ENCODE measurements around the gene ITGB8. TPM values are rescaled to one million over a fixed set of nuclear protein-coding genes. Genes with fewer than 3 reads are reported as not detected.

ITGB8 gene
- not detected for polyA plus RNA-seq

DNA sequence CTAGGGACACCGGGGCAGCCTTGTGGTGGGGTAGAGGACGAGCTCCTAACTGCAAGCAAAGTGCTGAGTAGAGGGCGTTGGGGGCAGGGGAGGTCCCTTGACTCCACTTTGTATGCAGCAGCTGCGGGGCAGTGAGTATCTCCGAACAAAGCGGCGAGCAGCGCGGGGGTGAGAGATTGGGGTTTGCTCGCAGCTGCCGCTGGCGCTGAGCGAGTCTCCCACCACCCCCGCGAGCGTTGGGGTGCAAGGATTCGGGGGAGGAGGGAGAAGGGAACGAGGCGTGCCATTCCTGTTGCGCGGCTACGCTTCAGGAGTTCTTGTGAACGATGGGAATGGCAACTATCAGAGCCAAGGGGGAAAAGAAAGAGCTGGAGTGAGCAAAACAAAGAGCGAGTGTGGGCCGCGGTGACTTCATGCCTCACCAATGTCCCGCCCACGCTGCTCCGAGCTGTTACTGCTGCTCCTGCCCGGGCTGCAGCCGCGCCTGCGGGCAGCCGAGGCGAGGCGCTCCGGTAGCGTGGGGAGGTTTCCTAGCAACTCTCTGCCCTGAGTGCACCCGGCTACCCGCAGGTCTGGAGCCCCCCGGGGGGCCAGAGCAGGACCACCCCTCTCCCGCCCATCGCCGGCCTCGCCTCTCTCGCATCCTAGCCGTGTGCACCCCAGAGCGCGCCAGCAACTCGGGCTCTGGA lies at the start of gene ITGB8:
Gene ITGB8 (plus strand): TSS at position 662 of the 689 bp plus-strand sequence. CDS start 907 bp downstream, outside the sequence.
- Mint-ChIP-seq H3K27me3 (ENCODE audit: low read depth in 3 of 3) (peaks cover 9 to 30% (median 11%) of the 10 kb centered on the region in 3 donors), H3K4me1 (peaks cover 14 to 26% of the 10 kb centered on the region in 2 donors), H3K27ac (peak within 1 kb of the TSS in 1 of 6 donors; percentile 74), H3K36me3 (no peaks in the 10 kb centered on the region), H3K4me3 (peak within 1 kb of the TSS; percentile 71 to 82 (median 79)), H3K9me3 (peaks cover 0 to 6% (median 1%) of the 10 kb centered on the region in 6 donors)
- peak in 2 of 3 donors; percentile 5 to 15 for DNase-seq

DNA sequence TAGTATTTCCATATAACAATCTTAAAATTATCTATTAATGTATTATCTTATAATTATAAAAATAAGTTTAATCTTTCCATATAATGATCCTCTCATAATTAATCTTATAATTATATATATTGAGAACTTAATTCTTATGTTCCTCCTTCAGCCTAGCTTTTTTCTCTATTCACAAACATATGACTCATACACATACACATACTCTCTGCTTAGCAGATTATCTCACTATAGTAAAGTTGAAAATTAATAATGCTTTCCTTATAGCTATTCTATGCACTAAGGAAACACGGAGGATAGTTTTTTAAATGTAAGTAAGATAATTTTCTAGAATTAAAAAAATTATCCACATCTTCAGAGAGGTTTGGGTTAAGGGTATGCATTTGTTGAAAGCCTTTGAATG lies 47.7 kb upstream of the ITGB8 start:
- Mint-ChIP-seq H3K27ac (no peak overlapping the region), H3K9me3 (peaks cover 0 to 1% (median 0%) of the 10 kb centered on the region in 6 donors), H3K36me3 (no peaks in the 10 kb centered on the region), H3K27me3 (ENCODE audit: low read depth in 3 of 3) (peaks cover 0 to 1% (median 0%) of the 10 kb centered on the region in 3 donors), H3K4me3 (no peak overlapping the region), H3K4me1 (peaks cover 3 to 12% of the 10 kb centered on the region in 2 donors)
- DNase-seq: no peak

DNA sequence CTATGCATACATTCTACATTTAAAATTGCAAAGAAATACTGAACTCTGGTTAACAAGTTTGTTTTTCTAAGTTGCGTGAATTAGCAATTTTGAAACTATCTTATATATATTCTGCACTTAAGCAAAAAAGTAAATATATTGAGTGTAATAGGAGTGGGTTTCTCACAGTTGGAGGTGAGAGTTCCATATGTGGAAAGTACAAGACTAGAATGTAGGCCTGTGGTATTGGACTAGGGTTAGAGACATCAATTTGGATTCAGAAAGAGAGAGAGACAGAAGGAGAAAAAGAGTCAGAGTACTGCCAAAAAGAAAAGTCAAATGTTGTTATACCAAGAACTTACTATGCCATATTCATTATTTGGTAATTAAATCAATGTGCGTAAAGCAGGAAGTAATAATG lies 47.3 kb upstream of the ITGB8 start:
- no peak overlapping the region for H3K4me3 Mint-ChIP-seq
- peaks cover 0 to 1% (median 0%) of the 10 kb centered on the region in 3 donors for H3K27me3 Mint-ChIP-seq (ENCODE audit: low read depth in 3 of 3)
- no peak for DNase-seq
- H3K9me3 Mint-ChIP-seq: peaks cover 0 to 1% (median 0%) of the 10 kb centered on the region in 6 donors
- no peak overlapping the region for H3K27ac Mint-ChIP-seq
- no peaks in the 10 kb centered on the region for H3K36me3 Mint-ChIP-seq
- H3K4me1 Mint-ChIP-seq: peaks cover 3 to 12% of the 10 kb centered on the region in 2 donors

DNA sequence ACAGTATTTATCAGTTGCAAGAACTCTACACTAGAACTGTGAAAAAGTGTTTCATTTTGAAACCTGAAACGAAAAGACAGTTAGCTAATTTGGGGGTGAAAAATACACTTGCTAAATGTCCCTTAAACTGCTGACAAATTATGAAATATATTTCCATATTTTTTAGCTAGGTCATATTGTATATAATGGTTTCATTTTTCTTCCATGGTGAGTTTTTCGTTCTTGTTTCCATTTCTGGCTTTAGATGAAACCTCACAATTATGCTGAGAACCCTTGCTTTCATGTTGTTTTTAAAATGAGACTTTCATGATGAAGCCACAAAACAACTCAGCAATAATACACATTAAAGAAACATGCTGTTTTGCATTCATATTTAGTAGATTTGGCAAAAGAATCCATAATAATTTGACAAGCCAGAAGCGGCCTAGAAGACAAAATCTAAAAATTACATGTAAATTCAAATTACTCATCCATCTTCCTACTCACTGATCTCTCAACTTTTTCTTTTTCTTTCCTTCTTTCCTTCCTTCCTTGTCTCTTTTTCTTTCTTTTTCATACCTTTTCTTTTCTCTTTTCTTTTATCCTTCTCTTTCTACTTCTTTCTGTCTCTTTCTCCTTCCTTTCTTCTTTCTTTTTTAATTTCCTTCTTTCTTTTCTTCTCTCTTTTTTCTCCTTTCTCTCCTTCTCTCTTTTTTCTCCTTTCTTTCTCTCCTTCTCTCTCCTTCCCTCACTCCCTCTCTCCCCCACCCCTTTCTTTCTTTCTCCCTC lies 46.5 kb upstream of the ITGB8 start:
- Mint-ChIP-seq H3K27me3 (ENCODE audit: low read depth in 3 of 3) (peaks cover 0 to 4% (median 0%) of the 10 kb centered on the region in 3 donors), H3K9me3 (peaks cover 0 to 3% (median 0%) of the 10 kb centered on the region in 6 donors), H3K4me1 (peaks cover 3 to 12% of the 10 kb centered on the region in 2 donors), H3K4me3 (no peak overlapping the region), H3K36me3 (no peaks in the 10 kb centered on the region), H3K27ac (no peak overlapping the region)
- no peak for DNase-seq

DNA sequence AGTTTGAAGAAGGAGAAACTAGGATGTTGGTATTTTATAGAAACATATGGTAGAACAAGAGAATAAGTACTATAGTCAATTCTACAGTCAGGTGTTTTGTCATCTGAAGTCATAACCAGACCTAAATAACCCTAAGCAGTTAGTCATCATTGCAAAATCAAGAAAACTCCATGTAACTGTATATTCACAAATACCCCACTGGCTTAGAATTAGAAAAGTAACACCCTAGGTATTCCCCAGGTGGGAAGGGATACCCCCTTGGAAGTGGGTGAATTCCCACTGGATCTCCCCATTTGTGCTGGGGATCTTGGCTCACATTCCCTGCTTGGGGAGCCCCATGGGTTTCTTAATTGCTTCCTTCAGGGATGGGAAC lies 45.9 kb upstream of the ITGB8 start:
- no peak overlapping the region for H3K4me3 Mint-ChIP-seq
- peaks cover 3 to 12% of the 10 kb centered on the region in 2 donors for H3K4me1 Mint-ChIP-seq
- peaks cover 0 to 3% (median 0%) of the 10 kb centered on the region in 6 donors for H3K9me3 Mint-ChIP-seq
- no peaks in the 10 kb centered on the region for H3K36me3 Mint-ChIP-seq
- no peak overlapping the region for H3K27ac Mint-ChIP-seq
- peaks cover 0 to 4% (median 0%) of the 10 kb centered on the region in 3 donors for H3K27me3 Mint-ChIP-seq (ENCODE audit: low read depth in 3 of 3)
- no peak for DNase-seq

DNA sequence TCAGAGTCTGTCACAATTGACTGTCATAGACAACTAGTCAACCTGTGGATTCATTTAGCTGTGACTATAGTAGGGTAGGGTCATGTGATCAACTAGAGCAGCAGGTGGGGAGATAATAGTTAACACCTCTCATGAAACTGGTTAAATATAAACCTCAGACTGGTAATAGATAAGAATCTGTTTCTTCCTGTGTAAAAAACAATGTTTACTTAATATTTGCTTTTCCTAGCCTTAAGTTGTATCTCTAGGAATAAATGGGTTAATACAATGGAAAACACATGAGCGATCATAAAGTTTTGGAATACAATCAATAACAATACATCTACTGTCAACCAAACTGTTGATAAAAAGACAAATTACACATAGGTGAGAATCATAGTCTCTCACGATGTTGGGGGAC lies 43.4 kb upstream of the ITGB8 start:
- peaks cover 0 to 3% (median 0%) of the 10 kb centered on the region in 6 donors for H3K9me3 Mint-ChIP-seq
- no peak for DNase-seq
- peaks cover 3 to 12% of the 10 kb centered on the region in 2 donors for H3K4me1 Mint-ChIP-seq
- peaks cover 0 to 4% (median 0%) of the 10 kb centered on the region in 3 donors for H3K27me3 Mint-ChIP-seq (ENCODE audit: low read depth in 3 of 3)
- no peak overlapping the region for H3K27ac Mint-ChIP-seq
- no peaks in the 10 kb centered on the region for H3K36me3 Mint-ChIP-seq
- no peak overlapping the region for H3K4me3 Mint-ChIP-seq

DNA sequence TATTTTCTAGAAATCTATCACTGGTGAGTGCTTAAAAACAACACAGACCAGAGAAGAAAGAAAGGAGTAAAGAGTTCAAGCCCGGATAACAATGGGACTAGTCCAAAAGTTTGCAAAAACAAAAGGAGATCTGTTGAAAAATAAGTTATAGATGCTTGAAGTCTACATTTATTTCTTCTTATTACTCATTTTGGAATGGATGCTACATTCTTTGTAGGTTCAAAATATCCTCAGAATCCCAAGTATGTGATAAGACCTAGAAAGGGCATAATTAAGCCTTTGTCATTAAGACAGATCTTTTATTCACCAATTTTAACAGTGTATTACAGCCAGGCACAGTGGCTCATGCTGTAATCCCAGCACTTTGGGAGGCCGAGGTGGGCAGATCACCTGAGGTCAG lies 42.7 kb upstream of the ITGB8 start:
- peaks cover 0 to 5% (median under 1%) of the 10 kb centered on the region in 6 donors for H3K9me3 Mint-ChIP-seq
- no peak overlapping the region for H3K4me3 Mint-ChIP-seq
- H3K27me3 Mint-ChIP-seq (ENCODE audit: low read depth in 3 of 3): peaks cover 0 to 4% (median 0%) of the 10 kb centered on the region in 3 donors
- H3K4me1 Mint-ChIP-seq: peaks cover 3 to 12% of the 10 kb centered on the region in 2 donors
- no peak for DNase-seq
- no peaks in the 10 kb centered on the region for H3K36me3 Mint-ChIP-seq
- no peak overlapping the region for H3K27ac Mint-ChIP-seq

DNA sequence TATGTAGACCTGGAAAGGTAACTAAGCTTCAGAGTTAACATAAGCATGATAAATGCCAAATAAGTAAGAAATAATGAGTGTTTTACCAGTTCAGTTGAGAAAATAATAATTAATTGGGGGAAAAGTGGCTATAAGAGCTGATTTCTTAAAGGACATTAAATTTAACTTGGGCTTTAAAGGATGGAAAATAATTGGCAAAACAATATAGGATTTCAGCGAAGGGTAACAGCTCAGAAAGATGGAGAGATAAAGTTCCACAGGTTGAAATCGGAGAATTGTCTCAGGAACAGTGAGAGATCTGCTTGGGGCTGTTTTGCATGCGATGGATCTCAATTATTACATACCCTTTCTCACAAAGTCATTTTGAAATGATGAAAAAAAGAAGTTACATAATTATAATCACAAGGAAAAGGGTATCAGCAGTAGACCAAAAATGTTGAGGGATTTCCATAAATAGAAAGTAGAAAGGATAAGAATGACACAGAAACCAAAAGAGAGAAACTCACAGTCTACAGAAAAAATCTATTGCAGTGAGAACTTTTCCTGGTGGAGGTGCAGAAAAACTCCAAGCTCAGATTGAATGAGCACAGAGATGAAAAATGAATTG lies 40.1 kb upstream of the ITGB8 start:
- H3K36me3 Mint-ChIP-seq: no peaks in the 10 kb centered on the region
- DNase-seq: no peak
- no peak overlapping the region for H3K4me3 Mint-ChIP-seq
- H3K27me3 Mint-ChIP-seq (ENCODE audit: low read depth in 3 of 3): peaks cover 0 to 2% (median 0%) of the 10 kb centered on the region in 3 donors
- H3K27ac Mint-ChIP-seq: no peak overlapping the region
- H3K4me1 Mint-ChIP-seq: peaks cover 3 to 12% of the 10 kb centered on the region in 2 donors
- peaks cover 0 to 15% (median 2%) of the 10 kb centered on the region in 6 donors for H3K9me3 Mint-ChIP-seq

DNA sequence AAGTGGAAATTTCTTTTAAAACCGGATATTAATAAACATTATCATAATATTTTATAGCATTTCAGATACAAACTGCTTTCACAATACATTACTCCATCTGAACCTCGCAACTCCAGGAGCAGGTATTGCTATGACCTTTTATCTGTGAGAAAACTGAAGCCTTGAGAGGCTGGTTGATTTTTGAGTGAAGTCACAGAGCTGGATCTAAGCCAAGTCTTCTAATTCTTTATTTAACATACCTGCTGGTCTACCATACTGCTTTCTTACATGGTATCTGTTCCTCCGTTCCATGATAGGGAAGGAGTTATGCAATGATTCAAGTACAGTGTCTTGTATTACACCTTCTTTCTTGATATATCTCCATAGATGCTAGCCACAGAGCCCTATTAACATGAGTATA lies 37.4 kb upstream of the ITGB8 start:
- Mint-ChIP-seq H3K36me3 (no peaks in the 10 kb centered on the region), H3K27ac (no peak overlapping the region), H3K9me3 (peaks cover 0 to 16% (median 2%) of the 10 kb centered on the region in 6 donors), H3K4me3 (no peak overlapping the region), H3K4me1 (no peaks in the 10 kb centered on the region), H3K27me3 (ENCODE audit: low read depth in 3 of 3) (peaks cover 0 to 2% (median 0%) of the 10 kb centered on the region in 3 donors)
- no peak for DNase-seq

DNA sequence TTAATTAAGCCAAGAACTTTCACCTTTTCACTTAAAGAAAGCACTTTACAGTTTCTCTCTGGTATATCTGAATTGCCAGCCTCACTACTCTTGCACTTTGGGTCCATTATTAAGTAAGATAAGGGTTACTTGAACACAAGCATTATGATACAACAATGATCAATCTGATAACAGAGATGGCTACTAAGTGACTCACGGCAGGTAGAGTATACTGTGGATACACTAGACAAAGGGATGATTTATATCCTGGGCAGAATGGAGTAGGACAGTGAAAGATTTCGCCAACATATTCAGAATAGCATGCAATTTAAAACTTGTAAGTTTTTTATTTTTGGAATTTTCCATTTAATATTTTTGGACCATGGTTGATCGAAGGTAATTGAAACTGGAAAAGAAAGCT lies 34.3 kb upstream of the ITGB8 start:
- H3K36me3 Mint-ChIP-seq: no peaks in the 10 kb centered on the region
- H3K9me3 Mint-ChIP-seq: peaks cover 0 to 16% (median under 1%) of the 10 kb centered on the region in 6 donors
- no peak overlapping the region for H3K4me3 Mint-ChIP-seq
- DNase-seq: no peak
- H3K4me1 Mint-ChIP-seq: peaks cover 0 to 6% of the 10 kb centered on the region in 2 donors
- H3K27ac Mint-ChIP-seq: no peak overlapping the region
- no peaks in the 10 kb centered on the region for H3K27me3 Mint-ChIP-seq (ENCODE audit: low read depth in 3 of 3)

DNA sequence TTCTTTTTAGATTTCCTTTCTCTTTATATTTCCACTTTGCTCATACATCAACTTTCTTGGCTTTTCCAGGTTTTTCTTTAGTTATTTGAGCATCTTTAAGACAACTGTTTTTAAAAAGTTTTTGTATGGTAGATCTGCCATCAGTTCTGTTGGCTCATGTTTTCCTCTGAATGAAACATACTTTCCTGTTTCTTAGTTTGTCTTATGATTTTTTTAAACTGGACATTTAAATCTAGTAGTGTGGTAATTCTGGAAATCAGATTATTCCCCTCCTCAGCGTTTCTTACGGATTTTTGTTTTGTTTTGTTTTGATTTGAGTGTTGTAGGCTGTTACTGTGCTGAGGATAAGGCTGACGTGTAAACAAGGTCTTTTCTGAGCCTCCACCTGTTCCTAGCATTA lies 33.8 kb upstream of the ITGB8 start:
- no peaks in the 10 kb centered on the region for H3K27me3 Mint-ChIP-seq (ENCODE audit: low read depth in 3 of 3)
- H3K36me3 Mint-ChIP-seq: no peaks in the 10 kb centered on the region
- peaks cover 0 to 6% of the 10 kb centered on the region in 2 donors for H3K4me1 Mint-ChIP-seq

DNA sequence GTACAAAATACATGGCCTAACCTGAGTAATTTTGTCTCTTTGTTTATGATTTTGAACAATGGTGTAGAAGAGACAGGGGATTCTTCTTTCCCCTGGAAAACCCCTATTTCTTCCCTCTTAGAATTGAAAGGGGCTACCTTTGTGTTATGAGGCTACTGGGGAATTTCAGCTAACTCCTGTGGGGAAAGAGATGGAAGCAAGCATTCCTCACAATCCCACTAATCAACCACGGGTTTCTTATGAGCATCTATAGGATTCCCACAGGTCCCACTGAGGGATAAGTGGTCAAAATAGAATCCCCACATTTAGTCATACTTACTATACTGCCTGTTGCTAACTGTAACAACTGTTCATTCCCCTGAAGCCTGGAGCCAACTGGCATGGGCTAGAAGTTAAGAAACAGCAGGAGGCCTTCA lies 32.2 kb upstream of the ITGB8 start:
- no peak for DNase-seq
- Mint-ChIP-seq H3K4me1 (peaks cover 0 to 6% of the 10 kb centered on the region in 2 donors), H3K9me3 (peaks cover 0 to 12% (median 3%) of the 10 kb centered on the region in 6 donors), H3K36me3 (no peaks in the 10 kb centered on the region), H3K27ac (no peak overlapping the region), H3K27me3 (ENCODE audit: low read depth in 3 of 3) (no peaks in the 10 kb centered on the region), H3K4me3 (no peak overlapping the region)

More for the DNA sequence above, 33.8 kb upstream of the ITGB8 start:
- DNase-seq: no peak
- Mint-ChIP-seq H3K4me3 (no peak overlapping the region), H3K27ac (no peak overlapping the region), H3K9me3 (peaks cover 0 to 16% (median under 1%) of the 10 kb centered on the region in 6 donors)

DNA sequence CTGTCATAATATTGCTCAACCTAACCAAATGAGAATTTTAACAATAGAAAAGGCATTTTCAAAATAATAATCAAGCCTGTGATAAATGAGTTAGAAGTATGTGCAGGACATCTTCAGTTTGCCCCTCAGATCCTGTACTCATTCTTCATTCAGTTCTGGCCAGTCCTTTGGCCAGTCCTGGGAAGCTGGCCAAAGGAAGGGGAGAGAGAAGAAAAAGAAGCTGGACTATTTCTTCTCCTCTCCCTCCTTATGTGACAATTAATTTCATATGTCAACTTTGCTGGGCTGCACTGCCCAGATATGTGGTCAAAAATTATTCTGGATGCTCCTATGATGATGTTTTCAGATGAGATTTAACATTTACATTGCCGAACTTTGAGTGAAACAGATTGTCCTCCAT lies 31.6 kb upstream of the ITGB8 start:
- no peaks in the 10 kb centered on the region for H3K27me3 Mint-ChIP-seq (ENCODE audit: low read depth in 3 of 3)
- H3K36me3 Mint-ChIP-seq: no peaks in the 10 kb centered on the region
- H3K4me1 Mint-ChIP-seq: peaks cover 0 to 6% of the 10 kb centered on the region in 2 donors
- H3K9me3 Mint-ChIP-seq: peaks cover 0 to 14% (median 3%) of the 10 kb centered on the region in 6 donors
- no peak overlapping the region for H3K4me3 Mint-ChIP-seq
- no peak overlapping the region for H3K27ac Mint-ChIP-seq
- DNase-seq: no peak

All from immature natural killer cell (primary cell).